Measurements from ENCODE around the gene OXSR1.

Gene OXSR1

DNA sequence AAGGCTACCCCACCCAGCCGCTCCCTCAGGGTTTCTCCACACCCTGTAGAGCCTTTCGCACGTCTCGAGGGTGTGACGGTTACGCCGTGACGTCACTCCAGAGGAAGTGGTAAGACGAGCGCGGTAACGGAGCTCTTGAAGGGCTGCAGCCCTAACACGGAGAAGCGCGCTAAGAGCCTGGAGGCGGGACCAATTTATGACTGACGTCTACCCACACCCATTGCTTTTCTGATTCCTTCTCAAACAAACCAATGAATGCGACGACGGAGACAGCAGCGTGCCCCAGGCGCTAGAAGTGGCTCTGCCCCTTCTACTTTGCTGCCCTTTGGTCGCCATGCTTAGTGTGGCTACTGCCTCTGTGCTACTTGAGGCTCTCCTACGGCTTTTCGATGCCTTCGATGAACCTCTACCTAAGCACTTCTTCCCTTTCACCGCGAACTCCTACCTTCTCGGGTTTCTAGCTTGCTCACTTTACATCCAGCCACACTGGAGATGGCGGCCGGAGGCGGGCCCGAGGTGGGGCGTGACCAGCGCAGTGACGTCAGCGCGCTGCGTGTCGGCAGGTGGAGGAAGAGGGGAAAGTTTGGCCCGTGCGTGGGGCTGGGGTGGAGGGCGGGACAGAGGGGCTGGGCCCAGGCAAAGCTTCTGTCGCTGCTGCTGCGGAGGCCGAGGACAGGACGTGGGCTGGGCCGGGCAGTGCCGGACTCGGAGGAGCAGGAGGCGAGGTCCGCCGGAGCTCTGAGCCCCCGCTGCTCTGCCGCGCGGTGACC lies at the start of gene OXSR1:
TSS of gene OXSR1 (plus strand) at position 586 of the 770 bp plus-strand sequence. CDS start 340 bp downstream, outside the sequence.
- TF ChIP-seq, protein P1, sequence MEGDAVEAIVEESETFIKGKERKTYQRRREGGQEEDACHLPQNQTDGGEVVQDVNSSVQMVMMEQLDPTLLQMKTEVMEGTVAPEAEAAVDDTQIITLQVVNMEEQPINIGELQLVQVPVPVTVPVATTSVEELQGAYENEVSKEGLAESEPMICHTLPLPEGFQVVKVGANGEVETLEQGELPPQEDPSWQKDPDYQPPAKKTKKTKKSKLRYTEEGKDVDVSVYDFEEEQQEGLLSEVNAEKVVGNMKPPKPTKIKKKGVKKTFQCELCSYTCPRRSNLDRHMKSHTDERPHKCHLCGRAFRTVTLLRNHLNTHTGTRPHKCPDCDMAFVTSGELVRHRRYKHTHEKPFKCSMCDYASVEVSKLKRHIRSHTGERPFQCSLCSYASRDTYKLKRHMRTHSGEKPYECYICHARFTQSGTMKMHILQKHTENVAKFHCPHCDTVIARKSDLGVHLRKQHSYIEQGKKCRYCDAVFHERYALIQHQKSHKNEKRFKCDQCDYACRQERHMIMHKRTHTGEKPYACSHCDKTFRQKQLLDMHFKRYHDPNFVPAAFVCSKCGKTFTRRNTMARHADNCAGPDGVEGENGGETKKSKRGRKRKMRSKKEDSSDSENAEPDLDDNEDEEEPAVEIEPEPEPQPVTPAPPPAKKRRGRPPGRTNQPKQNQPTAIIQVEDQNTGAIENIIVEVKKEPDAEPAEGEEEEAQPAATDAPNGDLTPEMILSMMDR (IDR thresholded peaks at IDR 0.05; ENCODE audit: low read length, missing control alignments) = no peak
- peak; percentile 100 for DNase-seq (ENCODE audit: low read depth)
- peak within 1 kb of the TSS; percentile 84 for H3K4me3 ChIP-seq (replicated peaks; ENCODE audit: low read depth, low read length)

DNA sequence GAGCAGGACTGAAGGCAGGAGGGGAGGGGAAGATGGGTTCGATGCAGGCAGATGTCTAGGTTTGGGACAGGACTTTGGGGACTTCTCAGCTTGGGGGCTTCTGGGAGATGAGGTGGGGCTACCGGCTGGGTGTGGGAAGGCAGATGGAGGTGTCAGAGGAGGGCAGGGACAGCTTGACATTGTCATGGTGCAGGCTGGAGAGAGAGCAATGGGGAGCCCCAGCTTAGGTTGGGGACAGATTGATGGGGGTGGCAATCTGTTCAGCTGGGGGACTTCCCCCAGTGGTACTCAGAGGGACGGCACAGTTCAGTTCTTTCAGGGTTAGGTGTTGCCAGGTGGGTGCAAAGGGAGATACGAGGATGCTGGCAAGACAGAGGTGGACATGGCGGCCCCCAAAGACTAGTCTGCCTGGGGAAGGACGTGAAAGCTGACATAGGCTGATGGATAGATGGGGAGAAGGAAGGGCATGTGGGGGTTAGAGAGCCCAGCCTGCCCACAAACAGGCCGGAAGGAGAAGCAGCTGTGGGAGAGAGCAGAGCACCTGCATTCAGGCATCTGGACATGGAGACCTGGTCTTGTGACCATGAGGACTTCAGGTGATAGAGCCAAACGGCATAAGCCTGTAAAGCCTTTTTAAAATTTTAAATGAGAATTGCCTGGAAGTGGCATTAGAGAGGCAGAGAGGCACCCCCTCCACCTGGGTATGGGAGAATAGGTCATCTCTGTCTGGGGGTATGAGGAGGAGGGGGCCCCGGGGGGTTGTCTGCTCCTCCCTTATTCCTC lies 49.5 kb upstream of the OXSR1 start:
- no peak overlapping the region for H3K4me3 ChIP-seq (replicated peaks; ENCODE audit: low read depth, low read length)
- no peak for DNase-seq (ENCODE audit: low read depth)
- TF ChIP-seq, protein P1 (IDR thresholded peaks at IDR 0.05; ENCODE audit: low read length, missing control alignments) = no peak

DNA sequence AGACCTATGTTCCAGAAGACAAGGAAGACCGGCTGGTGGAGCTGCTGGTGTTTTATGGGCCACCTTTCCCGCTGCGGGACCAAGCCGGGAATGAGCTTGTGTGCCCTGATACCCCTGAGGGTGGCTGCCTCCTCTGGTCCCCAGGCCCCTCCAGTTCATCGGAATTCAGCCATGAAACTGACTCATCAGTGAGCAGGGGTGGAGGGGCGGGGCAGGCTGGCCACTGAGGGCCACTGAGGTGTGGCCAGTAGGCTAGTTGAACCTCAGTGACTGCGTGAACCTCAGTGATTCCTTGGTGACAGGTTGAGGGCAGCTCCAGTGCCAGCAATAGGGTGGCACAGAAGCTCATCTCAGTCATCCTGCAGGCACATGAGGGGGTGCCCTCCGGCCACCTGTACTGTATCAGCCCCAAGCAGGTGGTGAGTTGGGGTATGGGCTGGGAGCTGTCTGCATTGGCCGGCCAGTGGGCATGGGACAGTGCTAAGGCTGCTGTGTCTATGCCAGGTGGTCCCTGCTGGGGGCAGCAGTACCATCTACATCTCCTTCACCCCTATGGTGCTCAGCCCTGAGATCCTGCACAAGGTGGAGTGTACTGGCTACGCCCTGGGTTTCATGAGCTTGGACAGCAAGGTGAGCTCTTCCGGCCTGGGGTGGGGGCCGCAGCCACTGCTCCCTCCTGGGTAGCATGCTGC lies 48.7 kb upstream of the OXSR1 start:
- no peak for DNase-seq (ENCODE audit: low read depth)
- H3K4me3 ChIP-seq (replicated peaks; ENCODE audit: low read depth, low read length) = no peak overlapping the region
- TF ChIP-seq, protein P1 (IDR thresholded peaks at IDR 0.05; ENCODE audit: low read length, missing control alignments) = no peak

DNA sequence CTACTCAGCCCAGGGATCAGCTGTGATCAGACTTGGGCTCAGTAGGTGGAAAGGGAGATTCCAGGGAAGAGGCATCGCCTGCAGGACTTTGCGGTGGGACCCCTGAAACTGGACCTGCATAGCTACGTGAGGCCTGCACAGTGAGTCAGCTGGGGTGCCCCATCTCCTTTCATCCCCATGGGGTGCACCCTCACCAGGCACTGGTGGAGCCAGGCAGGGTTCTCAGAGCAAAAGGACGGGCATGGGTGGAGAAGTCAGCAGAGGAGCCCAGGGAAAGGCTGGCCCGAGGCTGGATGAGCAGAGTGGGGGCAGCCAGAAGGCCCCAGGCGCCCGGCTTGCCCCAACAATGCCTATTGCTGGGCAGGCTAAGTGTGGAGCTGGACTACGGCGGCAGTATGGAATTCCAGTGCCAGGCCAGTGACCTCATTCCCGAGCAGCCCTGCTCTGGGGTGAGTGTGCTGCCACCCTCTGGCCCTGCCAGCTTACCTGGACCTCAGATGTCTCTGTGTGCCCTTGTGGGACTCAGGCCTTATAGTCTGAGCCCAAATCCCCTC lies 48.1 kb upstream of the OXSR1 start:
- TF ChIP-seq, protein P1 (IDR thresholded peaks at IDR 0.05; ENCODE audit: low read length, missing control alignments) = no peak
- H3K4me3 ChIP-seq (replicated peaks; ENCODE audit: low read depth, low read length) = no peak overlapping the region
- DNase-seq (ENCODE audit: low read depth) = no peak

DNA sequence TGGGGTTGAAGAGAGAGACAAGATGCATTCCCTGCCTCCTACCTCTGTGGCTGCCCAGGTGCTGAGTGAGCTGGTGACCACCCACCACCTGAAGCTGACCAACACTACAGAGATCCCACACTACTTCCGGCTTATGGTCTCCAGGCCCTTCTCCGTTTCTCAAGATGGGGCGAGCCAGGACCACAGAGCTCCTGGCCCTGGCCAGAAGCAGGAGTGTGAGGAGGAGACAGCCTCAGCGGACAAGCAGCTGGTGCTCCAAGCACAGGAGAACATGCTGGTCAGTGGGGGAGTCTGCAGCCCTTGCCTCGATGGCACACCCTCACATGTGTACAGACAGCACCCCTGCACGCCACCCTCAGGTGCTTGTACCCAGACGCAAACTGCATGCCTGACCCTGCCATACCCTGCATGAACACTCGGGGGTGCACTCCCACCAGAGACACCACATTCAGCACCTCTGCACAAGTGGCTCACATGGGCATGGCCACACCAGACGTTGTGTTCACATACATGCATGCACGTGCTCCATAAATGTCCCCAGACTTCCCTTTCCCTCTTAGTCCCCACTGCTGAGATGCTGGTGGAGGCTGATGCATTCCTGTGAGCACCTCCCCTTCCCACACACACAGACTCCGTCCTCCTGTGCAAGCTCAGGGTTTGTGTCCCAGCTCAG lies 47.5 kb upstream of the OXSR1 start:
- no peak overlapping the region for H3K4me3 ChIP-seq (replicated peaks; ENCODE audit: low read depth, low read length)
- TF ChIP-seq, protein P1 (IDR thresholded peaks at IDR 0.05; ENCODE audit: low read length, missing control alignments) = peak; percentile 69
- DNase-seq (ENCODE audit: low read depth) = peak; percentile 60
